GM19099 (cell line): Measurements from ENCODE around the gene FAM118A.

Source experiments
- POLR2A ChIP-seq: IDR thresholded peaks from 3 replicates; pipeline ENCODE4 v1.6.1; 2011; ENCODE audit warnings: low read depth; ENCODE audit not compliant: insufficient read length; ENCODE audit errors: extremely low read depth

Gene FAM118A

GRCh38 chr22:45317551-45318167 is 7.9 kb downstream of the FAM118A start:
- TF ChIP-seq POLR2A = no peak

- no peak for TF ChIP-seq POLR2A
Observed at GRCh38 chr22:45318168-45318557, 8.4 kb downstream of the FAM118A start.

- TF ChIP-seq POLR2A = no peak
Observed at GRCh38 chr22:45318558-45319323, 9.0 kb downstream of the FAM118A start.

- no peak for TF ChIP-seq POLR2A
Observed at GRCh38 chr22:45319324-45319685, 9.6 kb downstream of the FAM118A start.

GRCh38 chr22:45320357-45320976 is 10.7 kb downstream of the FAM118A start:
- TF ChIP-seq POLR2A = no peak

- no peak for TF ChIP-seq POLR2A
Observed at GRCh38 chr22:45321827-45322226, 12.1 kb downstream of the FAM118A start.

GRCh38 chr22:45322873-45323525 is 13.3 kb downstream of the FAM118A start:
- TF ChIP-seq POLR2A = no peak

- TF ChIP-seq POLR2A = no peak
Observed at GRCh38 chr22:45323695-45324094, 14.0 kb downstream of the FAM118A start.

GRCh38 chr22:45324311-45324711 is 14.6 kb downstream of the FAM118A start:
- no peak for TF ChIP-seq POLR2A

- no peak for TF ChIP-seq POLR2A
Observed at GRCh38 chr22:45328822-45329529, 19.2 kb downstream of the FAM118A start.

GRCh38 chr22:45329530-45329936 is 19.8 kb downstream of the FAM118A start:
- TF ChIP-seq POLR2A = no peak

GRCh38 chr22:45330548-45330947 is 20.8 kb downstream of the FAM118A start:
- no peak for TF ChIP-seq POLR2A

GRCh38 chr22:45331486-45331885 is 21.8 kb downstream of the FAM118A start:
- no peak for TF ChIP-seq POLR2A

- no peak for TF ChIP-seq POLR2A
Observed at GRCh38 chr22:45332001-45332400, 22.3 kb downstream of the FAM118A start.

GRCh38 chr22:45334068-45334467 is 24.3 kb downstream of the FAM118A start:
- TF ChIP-seq POLR2A = no peak

- no peak for TF ChIP-seq POLR2A
Observed at GRCh38 chr22:45334528-45334927, 24.8 kb downstream of the FAM118A start.
